Suppressor macrophage treated with lipopolysaccharide for 1 hour (primary cell): ENCODE results near the gene CD68.
"Not testable (repeated sequence)": the region's sequence is repeated elsewhere in the genome, so short reads cannot be mapped to it uniquely, and the experiment has no call there.

ENCODE experiments used
- DNase-seq, 3 donors: peaks; one replicate each; pipeline ENCODE4 v3.0.0-alpha.2; 2020 to 2022

CD68 gene

DNA sequence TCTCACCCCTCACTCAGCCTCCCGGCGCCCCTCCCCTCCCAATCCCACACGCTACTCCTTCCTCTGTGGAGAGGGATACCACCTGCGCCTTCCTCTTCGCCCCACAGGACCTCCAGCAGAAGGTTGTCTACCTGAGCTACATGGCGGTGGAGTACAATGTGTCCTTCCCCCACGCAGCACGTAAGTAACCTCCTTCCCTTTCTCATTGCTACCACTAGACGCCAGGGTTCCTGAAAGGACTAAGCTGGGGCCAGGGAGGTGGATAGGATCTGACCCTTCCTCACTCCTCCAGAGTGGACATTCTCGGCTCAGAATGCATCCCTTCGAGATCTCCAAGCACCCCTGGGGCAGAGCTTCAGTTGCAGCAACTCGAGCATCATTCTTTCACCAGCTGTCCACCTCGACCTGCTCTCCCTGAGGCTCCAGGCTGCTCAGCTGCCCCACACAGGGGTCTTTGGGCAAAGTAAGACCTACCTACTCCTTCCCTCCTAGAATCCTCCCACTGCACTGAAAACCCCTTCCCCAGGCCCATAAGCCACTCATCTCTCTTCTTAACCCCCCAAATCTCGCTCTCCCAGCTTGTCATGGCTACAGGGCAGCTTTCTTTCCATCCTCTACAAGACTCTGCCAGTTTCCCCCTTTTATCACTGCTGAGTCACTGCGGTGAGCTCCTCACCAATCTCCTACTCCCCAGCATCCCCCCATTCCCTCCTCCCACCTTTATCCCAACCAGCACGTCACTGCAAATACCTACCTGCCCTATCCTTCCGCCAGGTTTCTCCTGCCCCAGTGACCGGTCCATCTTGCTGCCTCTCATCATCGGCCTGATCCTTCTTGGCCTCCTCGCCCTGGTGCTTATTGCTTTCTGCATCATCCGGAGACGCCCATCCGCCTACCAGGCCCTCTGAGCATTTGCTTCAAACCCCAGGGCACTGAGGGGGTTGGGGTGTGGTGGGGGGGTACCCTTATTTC, 1.5 kb downstream of the CD68 start:
- DNase-seq = peak; percentile 34 to 48 (median 46)

DNA sequence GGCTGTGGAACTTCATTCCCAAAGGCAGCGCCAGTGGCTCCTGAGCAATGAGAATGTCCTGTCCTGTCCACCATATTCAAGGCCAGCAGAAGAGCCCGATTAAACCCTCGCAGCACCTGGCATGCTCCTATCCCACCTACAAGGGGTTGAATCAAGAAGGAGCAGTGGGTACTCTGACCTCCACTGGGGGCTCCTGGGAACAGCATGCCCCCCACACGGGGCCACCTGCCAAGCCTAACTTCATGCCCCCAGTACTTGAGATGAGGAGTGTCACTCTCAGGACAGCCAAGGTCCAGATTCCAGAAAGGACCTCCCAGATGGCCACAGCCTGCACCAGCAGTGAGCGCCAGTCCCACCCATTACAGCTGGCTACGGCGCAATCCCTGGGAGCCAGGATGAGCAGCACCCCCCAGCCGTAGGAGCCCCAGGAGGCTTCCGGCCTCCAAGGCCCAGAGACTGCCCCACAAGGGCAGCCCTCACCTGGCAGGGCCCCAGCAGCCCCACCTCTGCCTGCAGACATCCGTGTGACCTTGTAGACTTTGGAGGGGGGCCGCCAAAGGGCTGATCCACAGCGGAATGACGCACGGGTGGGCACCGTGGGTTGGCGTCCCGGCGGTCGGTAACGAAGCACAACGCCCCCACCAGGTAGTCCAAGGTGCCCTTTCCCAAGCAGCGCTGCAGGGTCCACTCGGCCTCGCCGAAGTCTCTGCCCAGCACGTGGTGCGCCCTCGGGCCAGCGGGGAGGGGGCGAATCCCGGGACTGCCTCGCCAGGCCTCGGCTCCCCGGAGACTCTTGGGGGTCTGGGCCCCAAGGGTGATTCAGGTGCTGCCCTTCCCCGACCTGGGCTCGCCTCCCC, 3.2 kb downstream of the CD68 start:
- no peak for DNase-seq

DNA sequence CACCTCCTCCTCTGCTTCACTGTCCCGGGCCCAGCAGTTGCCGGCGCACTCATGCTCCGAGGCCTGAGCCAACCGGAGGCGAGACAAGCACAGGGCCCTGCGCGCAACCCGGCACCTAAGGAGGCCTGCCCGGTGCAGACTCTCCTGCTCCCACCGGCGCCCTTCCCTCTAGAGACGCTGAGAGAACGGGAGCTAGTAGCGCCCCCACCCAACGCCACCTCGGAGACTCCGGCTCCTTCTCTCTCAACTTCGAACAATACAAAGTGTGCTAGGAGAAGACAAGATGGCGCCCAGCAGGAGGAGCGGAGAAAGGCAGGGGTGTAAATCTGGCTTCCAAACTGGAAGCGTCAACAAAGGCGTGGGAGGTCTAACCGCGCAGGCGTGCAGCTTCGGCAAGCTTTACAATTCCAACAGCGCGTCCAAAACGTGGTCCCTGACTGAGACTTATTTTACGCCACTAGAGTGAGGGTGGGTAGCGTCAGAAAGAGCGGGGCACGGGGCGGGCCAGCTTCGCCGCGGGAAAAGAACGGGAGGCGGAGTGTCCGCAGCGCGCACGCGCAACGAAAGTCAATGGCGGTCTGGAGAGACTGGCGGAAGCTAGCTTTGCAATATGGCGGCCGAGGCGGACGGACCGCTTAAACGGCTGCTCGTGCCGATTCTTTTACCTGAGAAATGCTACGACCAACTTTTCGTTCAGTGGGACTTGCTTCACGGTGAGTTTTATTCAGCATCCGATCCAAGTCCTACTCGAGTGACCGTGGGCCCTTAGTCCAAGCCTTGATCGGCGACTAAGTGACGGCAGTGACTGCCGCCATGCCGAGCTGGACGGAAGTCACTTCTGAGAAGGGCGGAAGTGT, 4.0 kb downstream of the CD68 start, which contains the start of gene MPDU1:
Gene MPDU1, plus strand, starts transcription at position 600 of the 857 bp plus-strand sequence. Its CDS starts 11 bp downstream, at position 611.
- DNase-seq = peak; percentile 97 to 99 (median 99)

DNA sequence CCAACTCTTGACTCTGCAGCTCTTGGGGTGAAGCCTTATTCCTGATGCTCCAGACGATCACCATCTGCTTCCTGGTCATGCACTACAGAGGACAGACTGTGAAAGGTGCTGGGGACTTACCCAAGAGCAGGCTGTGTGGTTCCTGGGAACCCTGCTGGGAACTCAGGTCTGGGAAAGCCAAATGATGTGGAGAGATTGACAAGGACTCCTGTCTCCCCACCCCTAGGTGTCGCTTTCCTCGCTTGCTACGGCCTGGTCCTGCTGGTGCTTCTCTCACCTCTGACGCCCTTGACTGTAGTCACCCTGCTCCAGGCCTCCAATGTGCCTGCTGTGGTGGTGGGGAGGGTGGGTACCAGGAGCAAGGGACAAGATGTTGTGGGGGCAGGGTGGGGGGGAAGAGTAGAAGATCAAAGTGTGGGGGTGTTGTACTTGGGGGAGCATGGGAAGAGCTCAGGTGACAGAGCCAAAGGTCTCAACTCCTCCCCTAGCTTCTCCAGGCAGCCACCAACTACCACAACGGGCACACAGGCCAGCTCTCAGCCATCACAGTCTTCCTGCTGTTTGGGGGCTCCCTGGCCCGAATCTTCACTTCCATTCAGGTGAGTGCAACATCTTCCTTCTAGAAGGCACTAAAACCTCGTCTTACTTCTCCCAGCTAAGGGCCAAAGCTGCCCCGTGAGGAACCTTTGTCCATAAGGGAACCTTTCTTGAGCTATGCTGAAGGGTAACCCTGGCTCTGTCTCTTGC, 7.4 kb downstream of the CD68 start:
- no peak for DNase-seq

DNA sequence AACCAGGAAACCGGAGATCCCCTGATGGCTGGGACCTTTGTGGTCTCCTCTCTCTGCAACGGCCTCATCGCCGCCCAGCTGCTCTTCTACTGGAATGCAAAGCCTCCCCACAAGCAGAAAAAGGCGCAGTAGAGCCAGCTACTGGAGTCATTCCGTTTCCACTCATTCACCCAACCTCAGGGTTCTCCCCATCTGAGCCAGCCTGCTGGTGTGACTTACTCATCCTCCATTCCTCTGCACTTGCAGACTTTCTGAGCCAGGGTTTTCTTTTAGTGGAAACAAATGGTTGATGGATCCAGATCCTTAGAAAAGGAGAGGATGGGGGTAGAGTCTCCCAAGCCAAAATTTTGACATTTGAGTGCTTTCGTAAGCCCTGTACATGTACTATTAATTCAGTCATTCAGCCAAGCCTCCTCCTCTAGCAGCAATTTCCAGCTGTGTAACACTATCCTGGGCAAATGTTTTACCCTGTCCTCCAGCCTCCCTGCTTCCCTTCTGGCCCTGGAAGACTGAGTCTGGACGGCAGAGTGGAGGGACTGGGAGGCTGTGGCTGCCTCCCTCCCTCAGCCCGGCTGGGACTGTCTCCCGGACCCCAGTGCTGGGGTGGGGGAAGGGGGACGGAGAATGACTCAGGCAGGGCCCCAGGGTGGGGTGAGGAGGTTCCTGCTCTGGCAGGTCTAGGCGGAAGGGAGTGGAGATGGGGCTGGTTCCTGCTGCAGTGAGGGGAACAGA, 8.1 kb downstream of the CD68 start:
- DNase-seq = peak in 2 of 3 donors; percentile 49 to 52

DNA sequence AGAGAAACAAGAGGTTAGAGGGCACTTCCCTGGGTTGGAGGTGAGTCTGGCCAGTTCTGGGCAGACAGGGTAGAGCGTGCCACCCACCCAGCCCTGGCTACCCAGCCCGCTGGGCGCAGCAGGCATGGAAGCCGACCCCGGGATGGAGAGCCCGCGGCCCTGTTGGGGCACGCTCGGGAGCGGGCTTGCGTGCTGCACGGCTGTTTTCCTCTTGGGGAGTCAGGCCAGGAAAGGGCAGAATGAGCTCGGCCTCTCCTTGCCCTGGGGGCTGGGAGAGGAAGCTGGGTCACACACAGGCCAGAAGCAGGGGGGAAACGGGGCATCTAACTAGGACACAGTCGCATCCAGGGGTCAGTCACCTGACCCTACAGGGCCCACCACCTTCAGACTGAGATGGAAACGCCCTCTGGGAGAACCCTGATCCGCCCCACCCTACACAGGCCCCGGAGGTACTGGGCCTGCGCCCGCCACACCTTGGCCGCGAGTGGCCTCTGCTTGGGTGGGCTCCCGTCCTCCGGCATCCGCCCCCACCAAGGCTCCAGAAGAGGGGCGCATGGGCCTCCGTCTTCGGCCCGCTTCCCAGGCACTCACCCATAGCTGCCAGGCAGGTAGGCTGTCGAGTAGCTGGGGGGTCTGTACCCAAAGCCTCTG, 9.2 kb downstream of the CD68 start:
- no peak for DNase-seq

DNA sequence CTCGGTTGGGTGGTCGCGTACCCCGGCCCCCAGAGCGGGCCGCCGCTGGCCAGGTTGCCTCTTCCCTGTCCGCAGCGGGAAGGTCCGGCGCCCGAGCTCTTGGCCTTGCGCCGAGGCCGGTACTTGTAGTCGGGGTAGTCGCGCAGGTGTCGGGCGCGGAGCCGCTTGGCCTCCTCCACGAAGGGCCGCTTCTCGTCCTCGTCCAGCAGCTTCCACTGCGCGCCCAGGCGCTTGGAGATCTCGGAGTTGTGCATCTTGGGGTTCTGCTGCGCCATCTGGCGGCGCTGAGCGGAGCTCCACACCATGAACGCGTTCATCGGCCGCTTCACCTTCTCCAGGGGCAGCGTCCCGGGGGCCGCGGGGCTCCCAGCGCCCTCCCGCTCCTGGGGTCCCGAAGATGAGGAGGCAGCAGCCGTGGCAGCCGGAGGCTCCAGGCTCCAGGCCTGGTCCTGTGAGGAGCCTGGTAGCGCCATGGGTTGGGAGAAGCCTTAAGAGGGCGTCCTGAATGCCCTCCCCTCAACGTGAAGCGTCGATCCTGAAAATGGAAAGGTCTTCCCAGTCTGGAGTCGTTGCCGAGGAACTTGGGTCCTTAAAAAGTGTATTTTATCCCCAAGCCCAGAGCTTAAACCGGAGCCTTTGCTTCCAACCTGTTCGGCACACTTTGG, 9.9 kb downstream of the CD68 start:
- DNase-seq = peak; percentile 87 to 92 (median 89)

DNA sequence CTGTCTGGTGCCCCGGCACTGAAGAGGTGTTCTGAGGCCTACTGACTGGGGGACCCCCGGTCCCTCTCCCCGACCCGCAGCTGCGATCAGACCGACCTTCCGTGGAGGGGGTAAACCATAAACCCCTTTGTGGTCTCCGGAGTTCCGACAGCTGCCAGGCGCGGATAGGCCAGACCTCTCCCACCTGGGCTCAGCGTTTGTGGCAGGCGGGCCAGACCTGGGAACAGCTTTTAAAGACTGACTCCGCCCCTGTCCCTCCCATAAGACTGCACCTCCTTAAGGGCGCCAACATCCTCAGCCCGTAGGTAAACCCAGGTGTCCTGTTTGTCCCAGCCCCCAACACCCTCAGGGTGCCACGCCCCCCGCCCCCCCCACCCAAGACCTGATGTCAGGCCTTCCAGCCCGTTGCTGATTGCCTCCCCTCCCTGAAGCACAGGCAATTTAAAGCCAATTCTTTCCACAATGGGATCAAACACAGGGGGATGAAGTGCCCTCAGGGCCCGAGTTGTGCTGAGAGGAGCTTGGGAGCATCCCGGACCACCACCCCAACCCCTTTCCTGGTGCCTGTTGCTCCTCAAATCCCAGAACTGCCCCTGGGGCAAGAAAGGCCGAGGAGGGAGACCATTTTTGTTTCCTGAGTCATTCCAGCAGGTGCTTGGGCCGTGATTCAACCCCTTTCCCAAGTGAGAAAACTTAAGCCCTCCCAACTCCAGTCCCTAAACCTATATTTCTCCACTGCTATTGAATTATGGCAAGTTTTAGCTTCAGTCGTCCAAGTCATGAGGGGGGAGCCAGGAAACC, 10.7 kb downstream of the CD68 start, which contains the start of gene SOX15:
Gene SOX15, minus strand, starts transcription at position 204 of the 801 bp plus-strand sequence. CDS start 418 bp downstream, outside the sequence.
- no peak for DNase-seq

DNA sequence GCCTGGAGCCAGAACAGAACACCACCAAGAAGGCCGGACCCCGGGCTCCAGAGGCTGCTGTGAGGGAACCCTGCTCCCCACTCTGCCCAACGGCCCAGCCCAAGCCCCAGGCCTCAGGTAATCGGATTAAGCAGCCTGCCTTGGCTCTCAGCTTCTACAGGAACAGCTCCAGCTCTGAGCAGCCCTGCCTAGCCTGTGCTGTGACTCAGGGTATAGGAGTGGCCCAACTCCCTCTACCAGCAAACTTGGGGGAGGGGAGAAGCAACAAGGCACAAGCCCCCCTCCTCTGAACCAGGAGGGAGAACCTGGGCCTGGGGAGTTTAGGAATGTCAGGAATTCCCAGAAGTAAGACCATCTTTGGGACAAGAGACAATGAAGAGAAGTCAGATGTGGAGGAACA, 11.3 kb downstream of the CD68 start:
- DNase-seq = no peak

DNA sequence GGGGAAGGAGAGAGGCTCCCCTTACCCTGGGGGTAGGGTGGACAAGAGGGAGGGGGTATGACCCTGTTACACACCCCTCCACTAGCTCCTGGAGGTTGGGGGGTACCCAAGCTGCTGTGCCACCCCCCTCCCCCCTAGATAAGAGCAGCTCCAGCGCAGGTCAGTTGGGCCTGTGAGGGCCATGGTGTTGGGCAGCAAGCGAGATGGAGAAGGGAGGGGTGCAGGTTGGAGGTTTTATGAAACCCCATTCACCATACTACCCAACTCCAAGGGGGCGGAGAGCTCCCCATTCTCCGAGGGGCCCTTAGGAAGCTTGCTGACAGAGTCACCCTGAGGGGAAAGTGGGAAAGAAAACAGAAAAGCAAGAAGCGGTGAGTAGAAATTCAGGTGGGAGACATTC, 12.2 kb downstream of the CD68 start:
- no peak for DNase-seq

DNA sequence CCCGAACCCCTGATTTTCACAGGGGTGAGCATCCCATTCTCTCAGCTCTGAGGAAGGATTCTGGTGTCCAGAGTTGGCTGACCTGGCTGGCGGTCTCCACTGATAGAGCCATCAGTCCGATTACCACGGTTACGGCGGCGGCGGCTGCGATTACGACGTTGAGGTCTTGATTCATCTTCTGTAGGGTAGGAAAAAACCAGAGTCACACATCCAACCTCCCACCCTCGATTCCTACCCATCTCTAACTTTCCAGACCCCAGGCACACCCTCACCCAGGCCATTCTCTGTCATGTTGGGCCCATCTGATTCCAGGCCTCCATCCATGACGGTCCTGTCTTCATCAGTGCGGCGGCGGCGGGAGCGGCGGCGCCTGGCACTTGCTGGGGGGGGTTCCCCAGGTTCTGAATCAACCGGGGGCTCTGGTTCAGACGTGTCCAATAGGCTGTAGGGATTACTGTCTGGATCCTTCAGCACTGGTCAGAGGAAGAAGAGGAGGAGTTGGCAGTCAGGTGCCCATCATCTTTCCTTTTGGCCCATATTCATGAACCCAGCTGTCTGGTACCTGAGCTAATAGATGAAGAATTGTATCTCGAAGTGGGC, 13.1 kb downstream of the CD68 start:
- DNase-seq = no peak

DNA sequence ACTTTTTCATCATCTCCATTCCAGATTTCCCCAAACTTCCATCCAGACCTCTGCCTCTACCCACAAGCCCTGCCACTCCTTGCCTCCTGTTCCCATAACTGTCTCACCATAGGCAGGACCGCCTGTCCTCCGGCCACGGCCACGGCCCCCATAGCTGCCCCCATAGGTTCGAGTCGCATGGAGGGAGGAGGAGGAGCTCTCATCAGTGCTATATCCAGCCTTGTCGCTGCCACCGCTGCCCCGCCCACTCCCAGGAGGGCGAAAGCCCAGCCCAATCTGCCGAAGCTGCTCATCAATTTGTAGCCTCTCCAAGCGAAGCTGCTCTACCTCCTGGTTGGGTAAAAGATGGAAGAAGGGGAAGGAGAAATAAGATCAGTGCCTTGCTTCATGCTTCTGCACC, 13.9 kb downstream of the CD68 start:
- no peak for DNase-seq

DNA sequence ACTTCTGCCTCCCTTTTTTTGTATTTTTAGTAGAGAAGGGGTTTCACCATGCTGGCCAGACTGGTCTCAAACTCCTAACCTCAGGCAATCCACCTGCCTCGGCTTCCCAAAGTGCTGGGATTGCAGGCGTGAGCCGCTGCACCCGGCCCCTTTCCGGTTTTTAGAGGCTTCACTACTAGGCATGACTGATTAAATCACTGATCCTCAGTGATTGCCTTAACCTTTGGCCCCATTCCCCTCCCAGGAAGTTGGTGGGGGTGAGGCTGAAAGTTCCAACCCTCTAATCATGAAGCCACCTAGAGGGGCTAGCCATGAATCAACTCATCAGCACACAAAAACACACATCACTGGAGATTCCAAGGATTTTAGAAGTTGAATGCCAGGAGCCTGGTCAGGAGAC, 18.1 kb downstream of the CD68 start:
- not testable (repeated sequence) for DNase-seq

DNA sequence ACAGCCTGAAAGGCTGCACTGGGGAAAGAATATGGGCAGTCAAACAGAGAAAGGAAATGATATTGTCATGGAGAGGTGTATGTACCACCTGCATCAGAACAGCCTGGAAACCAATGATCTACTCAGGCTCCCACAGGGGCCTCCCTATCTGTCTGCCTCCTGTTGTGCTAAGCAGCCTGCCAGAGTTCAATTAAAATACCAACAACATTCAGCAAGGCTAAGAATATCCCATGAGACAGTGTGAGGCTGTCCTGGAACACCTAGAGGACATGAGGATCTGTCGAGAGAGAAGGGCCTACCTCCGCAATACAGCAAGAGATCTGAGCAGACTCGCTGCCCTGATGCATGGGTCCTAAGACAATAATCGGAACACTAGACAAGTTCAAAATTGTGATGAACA, 26.8 kb downstream of the CD68 start:
- DNase-seq = no peak

DNA sequence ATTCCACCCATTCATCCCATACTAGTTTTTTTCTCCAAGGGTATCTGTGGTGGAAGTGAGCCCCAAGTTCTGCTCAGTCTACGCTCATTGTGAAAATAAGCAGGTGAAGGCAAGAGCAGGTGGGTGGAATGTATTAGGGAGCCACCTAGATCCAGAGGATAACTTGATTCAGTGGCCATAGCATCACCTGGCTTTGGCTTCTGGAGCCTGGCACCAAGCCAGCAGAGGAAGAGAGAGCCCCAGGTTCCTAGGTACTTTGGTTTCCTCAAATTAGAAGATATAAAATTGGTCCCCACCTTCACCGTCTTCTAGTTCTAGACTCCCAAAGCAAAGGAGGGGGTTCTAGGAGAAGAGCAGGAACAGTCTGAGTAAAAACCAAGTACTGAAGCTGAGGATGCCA, 31.2 kb downstream of the CD68 start:
- DNase-seq = no peak

DNA sequence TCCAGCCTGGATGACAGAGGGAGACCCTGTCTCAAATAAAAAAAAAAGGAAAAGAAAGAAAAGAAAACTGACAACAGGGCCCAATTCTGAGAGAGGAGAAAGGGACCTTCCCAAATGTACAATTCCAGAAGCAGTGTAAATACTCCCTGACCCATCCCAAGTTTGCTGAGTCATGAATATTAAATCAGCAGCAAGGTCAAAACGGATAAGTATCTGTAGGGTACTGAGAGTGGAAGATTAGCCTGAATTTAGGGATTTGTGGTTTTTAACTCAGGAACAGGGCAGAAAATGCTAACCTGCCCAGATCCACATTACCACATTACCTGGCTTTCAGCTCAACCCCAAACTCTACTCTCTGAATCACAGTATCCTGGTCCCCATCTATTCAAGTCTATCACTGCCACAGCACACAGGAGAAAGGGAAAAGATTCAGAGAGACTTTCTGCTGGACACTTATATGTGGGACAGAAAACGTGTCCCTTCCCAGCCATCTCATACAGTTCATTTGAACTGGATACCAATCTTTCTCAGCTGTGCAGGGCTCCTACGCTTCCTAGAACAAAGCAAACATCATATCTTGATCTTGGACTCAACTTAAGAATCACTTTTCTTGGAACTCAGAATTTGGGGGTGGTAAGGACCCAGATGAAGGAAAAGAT, 32.3 kb downstream of the CD68 start:
- DNase-seq = no peak

DNA sequence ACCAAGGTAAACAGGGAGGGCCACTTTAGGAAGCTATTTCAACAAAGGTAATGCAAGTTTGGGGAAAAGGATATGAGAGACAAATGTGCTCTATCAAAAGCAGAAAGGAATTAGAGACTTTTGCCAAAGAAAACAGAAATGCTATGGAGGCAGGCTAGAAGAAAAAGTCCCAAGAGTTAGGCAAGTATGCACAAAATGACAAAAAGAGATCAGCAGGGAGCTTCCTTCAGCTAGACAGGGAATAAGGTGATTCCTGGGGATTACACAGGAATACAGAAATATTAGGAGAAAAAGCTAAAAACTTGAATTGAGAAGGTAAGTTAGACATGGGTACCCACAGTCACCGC, 32.8 kb downstream of the CD68 start:
- no peak for DNase-seq
